H9 (cell line): ENCODE data around the gene NOXA1. TPM values are rescaled to one million over a fixed set of nuclear protein-coding genes. Genes with fewer than 3 reads are reported as not detected.

ENCODE experiments used
- DNase-seq: peaks from one replicate; pipeline ENCODE4 v3.0.0-alpha.2; 2017
- H2AFZ ChIP-seq: one replicate; pipeline ENCODE4 v1.6.1; 2013; ENCODE audit warnings: mild to moderate bottlenecking, low read length, control low read depth, moderate library complexity
- H2AK5ac ChIP-seq: 2 replicates; pipeline ENCODE4 v1.6.1; 2013; ENCODE audit warnings: low read length, control low read depth, mixed read lengths; ENCODE audit not compliant: insufficient read length
- H2BK120ac ChIP-seq: one replicate; pipeline ENCODE4 v1.6.1; 2013; ENCODE audit warnings: low read depth, mild to moderate bottlenecking, low read length, control low read depth, inconsistent platforms; ENCODE audit not compliant: poor library complexity, severe bottlenecking
- H2BK12ac ChIP-seq: 2 replicates; pipeline ENCODE4 v1.6.1; 2013; ENCODE audit warnings: low read length, control low read depth, mixed read lengths, low read depth; ENCODE audit not compliant: insufficient read length
- H2BK15ac ChIP-seq: 2 replicates; pipeline ENCODE4 v1.6.1; 2013; ENCODE audit warnings: low read depth, low read length, control low read depth
- H2BK20ac ChIP-seq: one replicate; pipeline ENCODE4 v1.6.1; 2013; ENCODE audit warnings: low read depth, mild to moderate bottlenecking, low read length, control low read depth, inconsistent platforms; ENCODE audit not compliant: poor library complexity, severe bottlenecking
- H2BK5ac ChIP-seq: 2 replicates; pipeline ENCODE4 v1.6.1; 2013; ENCODE audit warnings: low read length, control low read depth, mixed read lengths; ENCODE audit not compliant: insufficient read length
- H3K14ac ChIP-seq: 2 replicates; pipeline ENCODE4 v1.6.1; 2013; ENCODE audit warnings: low read length, control low read depth; ENCODE audit not compliant: insufficient read depth
- H3K18ac ChIP-seq: 2 replicates; pipeline ENCODE4 v1.6.1; 2013; ENCODE audit warnings: low read depth, mild to moderate bottlenecking, mixed read lengths, low read length, control low read depth; ENCODE audit not compliant: insufficient read length
- H3K23ac ChIP-seq: 2 replicates; pipeline ENCODE4 v1.6.1; 2013; ENCODE audit warnings: low read length, control low read depth, mixed read lengths, low read depth; ENCODE audit not compliant: insufficient read length
- H3K23me2 ChIP-seq: 2 replicates; pipeline ENCODE4 v1.6.1; 2013; ENCODE audit warnings: low read depth, mild to moderate bottlenecking, mixed read lengths, low read length, control low read depth; ENCODE audit not compliant: insufficient read length, poor library complexity, severe bottlenecking
- H3K27ac ChIP-seq: 2 replicates; pipeline ENCODE4 v1.5.1; 2013; ENCODE audit warnings: low read length, control low read depth, mixed read lengths, low read depth; ENCODE audit not compliant: insufficient read length
- H3K27me3 ChIP-seq: 2 replicates; pipeline ENCODE4 v1.6.1; 2013; ENCODE audit warnings: low read length, control low read depth, inconsistent platforms; ENCODE audit not compliant: insufficient read depth
- H3K4ac ChIP-seq: 2 replicates; pipeline ENCODE4 v1.6.1; 2013; ENCODE audit warnings: low read depth, mild to moderate bottlenecking, control low read depth, inconsistent platforms, low read length, moderate library complexity
- H3K4me1 ChIP-seq: 2 replicates; pipeline ENCODE4 v1.6.1; 2013; ENCODE audit warnings: low read length, control low read depth, inconsistent platforms; ENCODE audit not compliant: insufficient read depth
- H3K4me2 ChIP-seq: 2 replicates; pipeline ENCODE4 v1.6.1; 2013; ENCODE audit warnings: low read length, control low read depth, mixed read lengths; ENCODE audit not compliant: insufficient read length, insufficient read depth
- H3K56ac ChIP-seq: 2 replicates; pipeline ENCODE4 v1.6.1; 2013; ENCODE audit warnings: low read depth, mild to moderate bottlenecking, mixed read lengths, low read length, control low read depth; ENCODE audit not compliant: insufficient read length
- H3K79me1 ChIP-seq: 2 replicates; pipeline ENCODE4 v1.6.1; 2013; ENCODE audit warnings: low read depth, mild to moderate bottlenecking, moderate library complexity, low read length, control low read depth, inconsistent platforms; ENCODE audit not compliant: insufficient read depth, poor library complexity, severe bottlenecking
- H3K79me2 ChIP-seq: 2 replicates; pipeline ENCODE4 v1.6.1; 2013; ENCODE audit warnings: low read length, control low read depth, inconsistent platforms; ENCODE audit not compliant: insufficient read depth
- H3K9ac ChIP-seq: 2 replicates; pipeline ENCODE4 v1.6.1; 2013; ENCODE audit warnings: low read length, control low read depth, mixed read lengths; ENCODE audit not compliant: insufficient read length; ENCODE audit errors: extremely low read depth
- H3K9me3 ChIP-seq: one replicate; pipeline ENCODE4 v1.6.1; 2013; ENCODE audit warnings: low read depth, low read length, inconsistent platforms; ENCODE audit not compliant: control insufficient read depth
- H3T11ph ChIP-seq: one replicate; pipeline ENCODE4 v1.6.1; 2013; ENCODE audit warnings: mild to moderate bottlenecking, low read length, control low read depth, inconsistent platforms
- H4K20me1 ChIP-seq: one replicate; pipeline ENCODE4 v1.6.1; 2013; ENCODE audit not compliant: control insufficient read depth, insufficient read length, insufficient read depth
- H4K5ac ChIP-seq: 2 replicates; pipeline ENCODE4 v1.6.1; 2013; ENCODE audit warnings: low read depth, mild to moderate bottlenecking, mixed read lengths, low read length, control low read depth; ENCODE audit not compliant: insufficient read length
- H4K8ac ChIP-seq: replicated peaks from 2 replicates; pipeline ENCODE4 v1.6.1; 2013; ENCODE audit warnings: low read length, control low read depth, mixed read lengths, low read depth; ENCODE audit not compliant: insufficient read length
- H4K91ac ChIP-seq: 2 replicates; pipeline ENCODE4 v1.6.1; 2013; ENCODE audit warnings: low read depth, mild to moderate bottlenecking, moderate library complexity, mixed read lengths, low read length, control low read depth; ENCODE audit not compliant: insufficient read length
- H3K27ac Mint-ChIP-seq, 3 experiments: 2 replicates in 2 of 3; 3 replicates in 1 of 3; pipeline ENCODE4 v1.8.0; 2020 to 2021; ENCODE audit warnings: mixed read lengths in 3 of 3, mild to moderate bottlenecking in 1 of 3, moderate library complexity in 1 of 3
- H3K27me3 Mint-ChIP-seq: 2 replicates; pipeline ENCODE4 v1.8.0; 2021; ENCODE audit warnings: low read depth, mild to moderate bottlenecking, moderate library complexity, mixed read lengths
- H3K36me3 Mint-ChIP-seq, 3 experiments: 2 replicates in 2 of 3; 3 replicates in 1 of 3; pipeline ENCODE4 v1.8.0; 2020 to 2021; ENCODE audit warnings: low read depth in 3 of 3, mixed read lengths in 3 of 3; ENCODE audit not compliant: insufficient read depth in 1 of 3
- H3K4me1 Mint-ChIP-seq, 2 experiments: 2 replicates each; pipeline ENCODE4 v1.8.0; 2020; ENCODE audit warnings: mixed read lengths in 2 of 2
- H3K4me3 Mint-ChIP-seq, 2 experiments: 2 replicates in 1 of 2; 3 replicates in 1 of 2; pipeline ENCODE4 v1.8.0; 2020 to 2021; ENCODE audit warnings: mild to moderate bottlenecking in 2 of 2, mixed read lengths in 2 of 2, moderate library complexity in 1 of 2
- H3K9me3 Mint-ChIP-seq, 2 experiments: 2 replicates in 1 of 2; 3 replicates in 1 of 2; pipeline ENCODE4 v1.8.0; 2020; ENCODE audit warnings: mild to moderate bottlenecking in 2 of 2, mixed read lengths in 2 of 2, moderate library complexity in 1 of 2
- whole genome bisulfite sequencing: extraction: QIAGEN DNeasy Blood & Tissue Kit; methylation state at CpG from one replicate; pipeline ENCODE4 v1.1.7; 2013; ENCODE audit warnings: missing lambda C conversion rate, low lambda C conversion rate, mixed read lengths; ENCODE audit not compliant: insufficient read length; ENCODE audit errors: extremely low coverage; 5-methylcytosine and 5-hydroxymethylcytosine counted together
- total RNA-seq: library from RNA; stranded (reverse); gene quantifications from 2 replicates; pipeline ENCODE4 v1.2.1, GENCODE V29; 2021
- TF ChIP-seq, protein P1 (sequence below): fragments of 200-600 bp; sonication (generic); conservative IDR thresholded peaks from 3 replicates; pipeline ENCODE4 v1.8.0; 2021; ENCODE audit warnings: antibody characterized with exemption, mild to moderate bottlenecking

The NOXA1 gene
- total RNA-seq, 1 experiment from 2014 or later, result 2.0 TPM

- no peak overlapping the region for H3K27ac ChIP-seq
- H2BK12ac ChIP-seq, result no peak overlapping the region
- no peak overlapping the region for H3K18ac ChIP-seq
- no peaks in the 10 kb centered on the region for H4K20me1 ChIP-seq
- H2BK15ac ChIP-seq, result no peak overlapping the region
- H4K5ac ChIP-seq, result no peak overlapping the region
- no peak overlapping the region for H3K14ac ChIP-seq
- no peaks in the 10 kb centered on the region for H3K4me1 Mint-ChIP-seq
- H3K4ac ChIP-seq, result no peak overlapping the region
- WGBS, result no CpG with 5 or more reads among the region's 47 CpGs
- no peaks in the 10 kb centered on the region for H3K79me1 ChIP-seq
- H3K23me2 ChIP-seq, result no peaks in the 10 kb centered on the region
- no peak overlapping the region for H2BK120ac ChIP-seq
- H3K36me3 Mint-ChIP-seq, result peaks cover 0 to 7% (median 3%) of the 10 kb centered on the region in 3 experiments; a peak in 4 of 7 replicates
- no peaks in the 10 kb centered on the region for H3K27me3 ChIP-seq
- H3K27me3 Mint-ChIP-seq, result no peaks in the 10 kb centered on the region
- DNase-seq, result peak; percentile 27
- no peak overlapping the region for H2AK5ac ChIP-seq
- no peak overlapping the region for H3T11ph ChIP-seq
- TF ChIP-seq, protein P1, sequence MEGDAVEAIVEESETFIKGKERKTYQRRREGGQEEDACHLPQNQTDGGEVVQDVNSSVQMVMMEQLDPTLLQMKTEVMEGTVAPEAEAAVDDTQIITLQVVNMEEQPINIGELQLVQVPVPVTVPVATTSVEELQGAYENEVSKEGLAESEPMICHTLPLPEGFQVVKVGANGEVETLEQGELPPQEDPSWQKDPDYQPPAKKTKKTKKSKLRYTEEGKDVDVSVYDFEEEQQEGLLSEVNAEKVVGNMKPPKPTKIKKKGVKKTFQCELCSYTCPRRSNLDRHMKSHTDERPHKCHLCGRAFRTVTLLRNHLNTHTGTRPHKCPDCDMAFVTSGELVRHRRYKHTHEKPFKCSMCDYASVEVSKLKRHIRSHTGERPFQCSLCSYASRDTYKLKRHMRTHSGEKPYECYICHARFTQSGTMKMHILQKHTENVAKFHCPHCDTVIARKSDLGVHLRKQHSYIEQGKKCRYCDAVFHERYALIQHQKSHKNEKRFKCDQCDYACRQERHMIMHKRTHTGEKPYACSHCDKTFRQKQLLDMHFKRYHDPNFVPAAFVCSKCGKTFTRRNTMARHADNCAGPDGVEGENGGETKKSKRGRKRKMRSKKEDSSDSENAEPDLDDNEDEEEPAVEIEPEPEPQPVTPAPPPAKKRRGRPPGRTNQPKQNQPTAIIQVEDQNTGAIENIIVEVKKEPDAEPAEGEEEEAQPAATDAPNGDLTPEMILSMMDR, result no peak
- H3K9me3 Mint-ChIP-seq, result no peaks in the 10 kb centered on the region
- H3K4me3 Mint-ChIP-seq, result no peak overlapping the region
- H3K23ac ChIP-seq, result no peak overlapping the region
- H3K9me3 ChIP-seq, result no peaks in the 10 kb centered on the region
- H2BK5ac ChIP-seq, result no peak overlapping the region
- no peak overlapping the region for H4K8ac ChIP-seq
- no peak overlapping the region for H2AFZ ChIP-seq
- no peaks in the 10 kb centered on the region for H3K4me1 ChIP-seq
- no peaks in the 10 kb centered on the region for H3K79me2 ChIP-seq
- H2BK20ac ChIP-seq, result no peak overlapping the region
- H3K4me2 ChIP-seq, result no peak overlapping the region
- no peak overlapping the region for H3K56ac ChIP-seq
- H3K27ac Mint-ChIP-seq, result peak overlapping the region in 1 of 3 experiments; percentile 89; a peak in 1 of 7 replicates
- no peak overlapping the region for H4K91ac ChIP-seq
- no peak overlapping the region for H3K9ac ChIP-seq
These were observed 34.4 kb upstream of the NOXA1 start for GRCh38 chr9:137388589-137389427.
